ENCODE measurements around the gene DOK7.

Gene DOK7

GRCh38 chr4:3436798-3437581 lies 26.1 kb upstream of the DOK7 start:
- TF ChIP-seq FOXP2 (optimal IDR thresholded peaks at IDR 0.05; ENCODE audit: borderline replicate concordance, extremely low read depth, extremely low read length, insufficient read depth) (no peak), TAF1 (IDR thresholded peaks at IDR 0.05; ENCODE audit: borderline replicate concordance, insufficient read depth, low read length) (no peak), POLR2AphosphoS5 (IDR thresholded peaks at IDR 0.05; ENCODE audit: low read depth, low read length) (no peak), SIN3A (IDR thresholded peaks at IDR 0.05; ENCODE audit: borderline replicate concordance, insufficient read depth, low read length) (no peak)
- TF ChIP-seq, protein P1, sequence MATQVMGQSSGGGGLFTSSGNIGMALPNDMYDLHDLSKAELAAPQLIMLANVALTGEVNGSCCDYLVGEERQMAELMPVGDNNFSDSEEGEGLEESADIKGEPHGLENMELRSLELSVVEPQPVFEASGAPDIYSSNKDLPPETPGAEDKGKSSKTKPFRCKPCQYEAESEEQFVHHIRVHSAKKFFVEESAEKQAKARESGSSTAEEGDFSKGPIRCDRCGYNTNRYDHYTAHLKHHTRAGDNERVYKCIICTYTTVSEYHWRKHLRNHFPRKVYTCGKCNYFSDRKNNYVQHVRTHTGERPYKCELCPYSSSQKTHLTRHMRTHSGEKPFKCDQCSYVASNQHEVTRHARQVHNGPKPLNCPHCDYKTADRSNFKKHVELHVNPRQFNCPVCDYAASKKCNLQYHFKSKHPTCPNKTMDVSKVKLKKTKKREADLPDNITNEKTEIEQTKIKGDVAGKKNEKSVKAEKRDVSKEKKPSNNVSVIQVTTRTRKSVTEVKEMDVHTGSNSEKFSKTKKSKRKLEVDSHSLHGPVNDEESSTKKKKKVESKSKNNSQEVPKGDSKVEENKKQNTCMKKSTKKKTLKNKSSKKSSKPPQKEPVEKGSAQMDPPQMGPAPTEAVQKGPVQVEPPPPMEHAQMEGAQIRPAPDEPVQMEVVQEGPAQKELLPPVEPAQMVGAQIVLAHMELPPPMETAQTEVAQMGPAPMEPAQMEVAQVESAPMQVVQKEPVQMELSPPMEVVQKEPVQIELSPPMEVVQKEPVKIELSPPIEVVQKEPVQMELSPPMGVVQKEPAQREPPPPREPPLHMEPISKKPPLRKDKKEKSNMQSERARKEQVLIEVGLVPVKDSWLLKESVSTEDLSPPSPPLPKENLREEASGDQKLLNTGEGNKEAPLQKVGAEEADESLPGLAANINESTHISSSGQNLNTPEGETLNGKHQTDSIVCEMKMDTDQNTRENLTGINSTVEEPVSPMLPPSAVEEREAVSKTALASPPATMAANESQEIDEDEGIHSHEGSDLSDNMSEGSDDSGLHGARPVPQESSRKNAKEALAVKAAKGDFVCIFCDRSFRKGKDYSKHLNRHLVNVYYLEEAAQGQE (IDR thresholded peaks at IDR 0.05; ENCODE audit: insufficient read depth in 1 of 2, low read depth in 2 of 2, low read length in 2 of 2) = no peak

DNA sequence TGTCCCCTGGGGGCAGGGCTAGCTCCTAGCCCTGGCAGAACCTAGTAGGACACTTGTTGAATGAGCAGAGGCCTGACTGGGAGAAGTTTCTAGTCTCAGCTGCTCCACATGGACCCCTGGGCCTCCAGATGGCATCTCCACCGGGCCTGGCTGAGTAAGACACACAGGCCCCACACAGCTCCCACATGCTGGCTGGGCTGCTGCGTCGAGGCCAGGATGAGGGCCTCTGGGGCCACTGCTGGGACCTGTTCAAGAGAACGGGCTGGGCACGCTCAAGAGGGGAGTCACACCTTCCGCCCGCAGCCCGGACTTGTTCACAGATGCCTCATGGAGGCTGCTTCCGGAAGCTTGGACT lies 25.5 kb upstream of the DOK7 start:
- TF ChIP-seq FOXP2 (optimal IDR thresholded peaks at IDR 0.05; ENCODE audit: borderline replicate concordance, extremely low read depth, extremely low read length, insufficient read depth) (no peak), TAF1 (IDR thresholded peaks at IDR 0.05; ENCODE audit: borderline replicate concordance, insufficient read depth, low read length) (no peak), SIN3A (IDR thresholded peaks at IDR 0.05; ENCODE audit: borderline replicate concordance, insufficient read depth, low read length) (no peak), POLR2AphosphoS5 (IDR thresholded peaks at IDR 0.05; ENCODE audit: low read depth, low read length) (no peak)
- TF ChIP-seq, protein P1 (IDR thresholded peaks at IDR 0.05; ENCODE audit: insufficient read depth in 1 of 2, low read depth in 2 of 2, low read length in 2 of 2) = no peak

DNA sequence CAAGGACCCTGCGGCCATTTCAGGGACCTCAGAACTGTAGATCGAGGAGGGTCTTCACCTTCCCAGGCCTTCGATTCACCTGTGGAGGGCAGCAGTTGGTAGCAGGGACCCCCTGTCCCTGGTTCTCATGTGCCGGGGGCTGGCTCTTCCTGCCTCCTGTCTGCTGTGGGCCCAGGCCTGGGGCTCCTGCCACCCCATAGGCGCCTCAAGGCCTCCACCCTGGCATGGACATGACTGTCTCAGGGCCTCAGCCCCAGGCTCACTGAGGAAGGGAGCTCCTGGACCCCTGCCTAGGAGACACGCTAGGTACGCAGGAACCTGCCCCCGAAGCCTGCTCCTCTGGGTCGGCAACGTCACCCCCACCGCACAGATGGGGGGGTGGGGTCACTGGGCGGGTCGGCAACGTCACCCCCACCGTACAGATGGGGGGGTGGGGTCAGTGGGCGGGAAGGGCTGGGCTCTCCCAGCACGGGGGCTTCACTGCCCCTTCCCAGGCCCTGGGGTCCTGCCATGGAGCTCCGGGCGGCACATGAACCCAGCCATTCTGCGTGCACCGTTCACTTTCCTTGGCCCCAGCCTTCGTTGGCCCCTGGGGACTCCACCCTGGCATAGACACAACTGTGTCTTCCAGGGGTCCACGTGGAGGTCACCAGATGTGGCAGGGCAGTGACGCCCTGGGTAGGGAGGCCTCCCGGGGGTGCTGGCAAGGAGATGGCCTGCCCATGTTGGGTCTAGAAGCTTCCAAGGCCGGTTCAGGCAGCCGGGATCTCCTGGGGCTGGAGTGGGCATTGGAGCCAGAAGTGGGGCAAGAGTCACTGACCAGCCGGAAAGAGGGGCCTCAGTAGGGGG lies 24.9 kb upstream of the DOK7 start:
- TF ChIP-seq TAF1 (IDR thresholded peaks at IDR 0.05; ENCODE audit: borderline replicate concordance, insufficient read depth, low read length) (no peak), SIN3A (IDR thresholded peaks at IDR 0.05; ENCODE audit: borderline replicate concordance, insufficient read depth, low read length) (no peak), FOXP2 (optimal IDR thresholded peaks at IDR 0.05; ENCODE audit: borderline replicate concordance, extremely low read depth, extremely low read length, insufficient read depth) (no peak), POLR2AphosphoS5 (IDR thresholded peaks at IDR 0.05; ENCODE audit: low read depth, low read length) (no peak)
- TF ChIP-seq, protein P1 (IDR thresholded peaks at IDR 0.05; ENCODE audit: insufficient read depth in 1 of 2, low read depth in 2 of 2, low read length in 2 of 2) = no peak

DNA sequence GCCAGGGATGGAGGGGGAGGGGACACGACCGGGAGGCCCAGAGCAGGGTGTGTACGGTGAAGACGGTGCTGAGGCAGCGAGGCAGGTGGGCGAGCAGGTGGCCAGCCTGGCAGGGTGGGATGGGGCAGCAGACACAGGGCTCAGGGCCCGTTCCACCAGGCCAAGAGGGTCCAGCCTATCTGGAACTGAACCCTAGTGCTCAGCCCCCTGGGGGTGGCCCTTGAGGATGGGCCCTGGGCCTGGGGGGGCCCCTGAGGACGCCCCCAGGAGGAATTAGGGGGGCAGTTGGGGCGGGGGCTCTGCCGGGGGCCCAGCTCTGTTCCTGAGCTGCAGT lies 24.3 kb upstream of the DOK7 start:
- TF ChIP-seq POLR2AphosphoS5 (IDR thresholded peaks at IDR 0.05; ENCODE audit: low read depth, low read length) (no peak), SIN3A (IDR thresholded peaks at IDR 0.05; ENCODE audit: borderline replicate concordance, insufficient read depth, low read length) (no peak), FOXP2 (optimal IDR thresholded peaks at IDR 0.05; ENCODE audit: borderline replicate concordance, extremely low read depth, extremely low read length, insufficient read depth) (no peak)

DNA sequence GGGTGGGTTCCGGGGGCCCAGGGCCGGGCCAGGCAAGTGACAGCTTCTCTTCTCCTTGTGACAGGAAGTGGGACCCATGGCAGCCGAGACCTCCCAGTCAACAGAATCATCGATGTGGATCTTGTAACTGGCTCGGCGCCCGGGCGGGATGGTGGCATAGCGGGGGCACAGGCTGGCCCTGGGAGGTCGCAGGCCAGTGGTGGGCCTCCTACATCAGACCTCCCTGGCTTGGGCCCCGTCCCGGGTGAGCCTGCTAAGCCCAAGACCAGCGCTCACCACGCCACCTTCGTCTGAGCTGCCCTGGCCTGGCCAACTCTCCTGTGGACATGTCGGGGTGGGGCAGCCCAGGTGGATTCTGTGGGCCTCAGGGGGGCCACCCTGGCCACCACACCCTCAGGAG lies 23.7 kb upstream of the DOK7 start:
- TF ChIP-seq SIN3A (IDR thresholded peaks at IDR 0.05; ENCODE audit: borderline replicate concordance, insufficient read depth, low read length) = no peak
- TF ChIP-seq, protein P1 (IDR thresholded peaks at IDR 0.05; ENCODE audit: insufficient read depth in 1 of 2, low read depth in 2 of 2, low read length in 2 of 2) = no peak
- TF ChIP-seq TAF1 (IDR thresholded peaks at IDR 0.05; ENCODE audit: borderline replicate concordance, insufficient read depth, low read length) = no peak
- no peak for TF ChIP-seq POLR2AphosphoS5 (IDR thresholded peaks at IDR 0.05; ENCODE audit: low read depth, low read length)
- no peak for TF ChIP-seq FOXP2 (optimal IDR thresholded peaks at IDR 0.05; ENCODE audit: borderline replicate concordance, extremely low read depth, extremely low read length, insufficient read depth)
